Right lobe of liver (tissue), 6 donors: ENCODE results near the gene ATG10. TPM values are rescaled to one million over a fixed set of nuclear protein-coding genes. Genes with fewer than 3 reads are reported as not detected.

Source experiments
- ATAC-seq, 4 donors: fragments of 200-7000 bp; cut with Tn5 transposase; one replicate each; pipeline ENCODE4 v1.9.1; 2020; ENCODE audit warnings: mild to moderate bottlenecking in 4 of 4, moderate library complexity in 4 of 4
- DNase-seq, 3 donors: peaks; one replicate each; pipeline ENCODE4 v3.0.0-alpha.2; 2020
- H3K27ac ChIP-seq, 3 donors: fragments of 200-600 bp; one replicate each; pipeline ENCODE4 v1.8.0; 2022
- H3K27me3 ChIP-seq, 2 donors: fragments of 200-600 bp; one replicate each; pipeline ENCODE4 v1.8.0; 2022
- H3K36me3 ChIP-seq, 4 donors: fragments of 200-600 bp; sonication (generic) in 1 of 4; one replicate each; pipeline versions ENCODE4 v1.5.1 to v1.8.0; 2017 to 2022; ENCODE audit warnings: control low read depth in 1 of 4
- H3K4me1 ChIP-seq, 4 donors: fragments of 200-600 bp; sonication (generic) in 1 of 4; one replicate each; pipeline versions ENCODE4 v1.5.1 to v1.8.0; 2017 to 2022; ENCODE audit warnings: control low read depth in 1 of 4
- H3K4me3 ChIP-seq, 3 donors: fragments of 200-600 bp; one replicate each; pipeline ENCODE4 v1.8.0; 2022
- H3K9me3 ChIP-seq, 4 donors: fragments of 200-600 bp; sonication (generic) in 1 of 4; one replicate each; pipeline versions ENCODE4 v1.5.1 to v1.8.0; 2017 to 2022; ENCODE audit warnings: control low read depth in 1 of 4
- CTCF ChIP-seq, 4 donors: fragments of 200-600 bp in 3 of 4; fragments of 450-650 bp in 1 of 4; IDR thresholded peaks; one replicate each; pipeline versions ENCODE4 v1.5.1 to v1.8.0; 2016 to 2022; ENCODE audit warnings: antibody characterized with exemption in 4 of 4, mild to moderate bottlenecking in 2 of 4
- POLR2A ChIP-seq: fragments of 450-650 bp; IDR thresholded peaks from one replicate; pipeline ENCODE4 v1.6.1; 2017; ENCODE audit warnings: antibody characterized with exemption, mild to moderate bottlenecking
- WGBS: methylation state at CpG from one replicate; pipeline ENCODE4 v1.1.6; 2018; ENCODE audit warnings: low coverage, low lambda C conversion rate; ENCODE audit not compliant: insufficient coverage; ENCODE audit errors: missing lambda C conversion rate; 5-methylcytosine and 5-hydroxymethylcytosine counted together
- intact Hi-C, 2 donors: fragments of 100-400 bp; cut with DNase I; formaldehyde crosslinking; loops; one replicate each; pipeline versions ENCODE4 v1.11.2 to v1.14.1; 2022
- total RNA-seq, 6 experiments: library from RNA; depleted of rRNA in 2 of 6; stranded (reverse); fragments of >200 nt in 2 of 6; fragmentation: NEBNext Ultra II Directional in 3 of 6; extraction: Animal tissue kit (Norgen Biotek cat#: 25700) in 3 of 6; gene quantifications; one replicate each; pipeline versions ENCODE4 v1.1.0 to v1.2.4, GENCODE V29; 2016 to 2023
- donor health status: DM: no; HTN: yes; CAD: no.
- donor health status: DM: no; HTN: no; CAD: no.
- donor health status: DM: no; HTN: no; CAD: no.
- donor health status: DM: no; HTN: yes; CAD: no.
- donor health status: DM: no; HTN: yes; CAD: no.

The ATG10 gene
- total RNA-seq, 6 experiments from 2014 or later: 2.9 to 8.0 (median 4.4) TPM

GRCh38 chr5:82152978-82153481 lies 181.2 kb downstream of the ATG10 start:
- Histone ChIP-seq H3K9me3 (no peaks in the 10 kb centered on the region), H3K27me3 (no peaks in the 10 kb centered on the region), H3K4me1 (peaks cover 0 to 42% (median 11%) of the 10 kb centered on the region in 4 donors), H3K4me3 (no peak overlapping the region), H3K27ac (no peak overlapping the region), H3K36me3 (no peaks in the 10 kb centered on the region)
- no peak for DNase-seq
- ATAC-seq: no peak
- intact Hi-C loops: no loop called here
- WGBS: 36% methylated on average over 4 of the region's 4 CpGs
- TF ChIP-seq CTCF (IDR thresholded peaks at IDR 0.05) (no peak), POLR2A (no peak)

- H3K27ac ChIP-seq: peak overlapping the region in 2 of 3 donors; percentile 22 to 24
- no peaks in the 10 kb centered on the region for H3K9me3 ChIP-seq
- peak in 1 of 4 donors; percentile 43 for ATAC-seq
- peaks cover 0 to 26% (median 4%) of the 10 kb centered on the region in 4 donors for H3K4me1 ChIP-seq
- WGBS: 80% methylated on average over 1 of the region's 1 CpG
- no peak for DNase-seq
- no peaks in the 10 kb centered on the region for H3K36me3 ChIP-seq
- no peak for TF ChIP-seq POLR2A
- no peak for TF ChIP-seq CTCF (IDR thresholded peaks at IDR 0.05)
- H3K4me3 ChIP-seq: no peak overlapping the region
- intact Hi-C loops: no loop called here
- no peaks in the 10 kb centered on the region for H3K27me3 ChIP-seq
Observed at GRCh38 chr5:82154776-82155175, 183.0 kb downstream of the ATG10 start.

GRCh38 chr5:82155305-82155704 lies 183.5 kb downstream of the ATG10 start:
- H3K4me1 ChIP-seq: peaks cover 0 to 21% (median under 1%) of the 10 kb centered on the region in 4 donors
- H3K9me3 ChIP-seq: no peaks in the 10 kb centered on the region
- TF ChIP-seq POLR2A (no peak), CTCF (IDR thresholded peaks at IDR 0.05) (no peak)
- H3K4me3 ChIP-seq: no peak overlapping the region
- H3K36me3 ChIP-seq: no peaks in the 10 kb centered on the region
- WGBS: 0% methylated on average over 1 of the region's 1 CpG
- peak; percentile 70 to 91 (median 78) for ATAC-seq
- intact Hi-C loops: no loop called here
- H3K27me3 ChIP-seq: no peaks in the 10 kb centered on the region
- DNase-seq: no peak
- H3K27ac ChIP-seq: peak overlapping the region in 2 of 3 donors; percentile 22 to 24

GRCh38 chr5:82156874-82157273 lies 185.1 kb downstream of the ATG10 start:
- H3K4me1 ChIP-seq: peaks cover 0 to 15% (median 0%) of the 10 kb centered on the region in 4 donors
- no peak overlapping the region for H3K27ac ChIP-seq
- intact Hi-C loops: no loop called here
- ATAC-seq: no peak
- H3K9me3 ChIP-seq: no peaks in the 10 kb centered on the region
- no peak for DNase-seq
- no peaks in the 10 kb centered on the region for H3K27me3 ChIP-seq
- WGBS: 53% methylated on average over 4 of the region's 4 CpGs
- H3K36me3 ChIP-seq: no peaks in the 10 kb centered on the region
- no peak for TF ChIP-seq POLR2A
- TF ChIP-seq CTCF (IDR thresholded peaks at IDR 0.05): no peak
- H3K4me3 ChIP-seq: no peak overlapping the region
